DND-41 (cell line): Measurements from ENCODE around the gene PAPOLA.

Source experiments
- ATAC-seq: fragments of 200-7000 bp; cut with Tn5 transposase; 3 replicates; pipeline ENCODE4 v1.9.1; 2021; ENCODE audit warnings: low read depth; ENCODE audit not compliant: insufficient read depth
- DNase-seq: peaks from one replicate; pipeline ENCODE4 v3.0.0-alpha.2; 2020
- H2AFZ ChIP-seq: 2 replicates; pipeline ENCODE4 v1.6.0; 2012; ENCODE audit warnings: low read depth, low read length
- H3K27ac ChIP-seq: 2 replicates; pipeline ENCODE4 v1.5.1; 2012; ENCODE audit warnings: low read length, inconsistent platforms
- H3K27me3 ChIP-seq: fragments of 200-600 bp; sonication (generic); 2 replicates; pipeline ENCODE4 v1.6.0; 2012; ENCODE audit warnings: low read length, mild to moderate bottlenecking, inconsistent platforms; ENCODE audit not compliant: insufficient read depth, poor library complexity
- H3K36me3 ChIP-seq: 2 replicates; pipeline ENCODE4 v1.5.1; 2012; ENCODE audit warnings: low read length, inconsistent platforms; ENCODE audit not compliant: insufficient read depth
- H3K4me1 ChIP-seq: 2 replicates; pipeline ENCODE4 v1.5.1; 2012; ENCODE audit warnings: mild to moderate bottlenecking, low read length; ENCODE audit not compliant: insufficient read depth
- H3K4me2 ChIP-seq: 2 replicates; pipeline ENCODE4 v1.6.0; 2012; ENCODE audit warnings: mild to moderate bottlenecking, moderate library complexity, low read length, inconsistent platforms; ENCODE audit not compliant: insufficient read depth
- H3K4me3 ChIP-seq, 2 experiments: fragments of 200-600 bp in 1 of 2; shearing (Covaris generic) in 1 of 2; 2 replicates each; pipeline ENCODE4 v1.5.1; 2012 to 2016; ENCODE audit warnings: inconsistent platforms in 2 of 2, low read length in 2 of 2, mild to moderate bottlenecking in 2 of 2, low read depth in 1 of 2, moderate library complexity in 1 of 2
- H3K79me2 ChIP-seq: 2 replicates; pipeline ENCODE4 v1.6.0; 2012; ENCODE audit warnings: low read length, inconsistent platforms; ENCODE audit not compliant: insufficient read depth
- H3K9ac ChIP-seq: 2 replicates; pipeline ENCODE4 v1.6.0; 2012; ENCODE audit warnings: low read depth, mild to moderate bottlenecking, inconsistent platforms, low read length, moderate library complexity
- H3K9me3 ChIP-seq: 2 replicates; pipeline ENCODE4 v1.5.1; 2012; ENCODE audit warnings: low read length, moderate library complexity, mild to moderate bottlenecking, inconsistent platforms; ENCODE audit not compliant: insufficient read depth, severe bottlenecking
- H4K20me1 ChIP-seq: 2 replicates; pipeline ENCODE4 v1.6.0; 2012; ENCODE audit warnings: low read length; ENCODE audit not compliant: insufficient read depth
- CTCF ChIP-seq: IDR thresholded peaks from 2 replicates; pipeline ENCODE4 v1.5.1; 2012; ENCODE audit warnings: borderline replicate concordance, low read length, moderate library complexity, mild to moderate bottlenecking; ENCODE audit not compliant: poor library complexity, severe bottlenecking; ENCODE audit errors: extremely low read depth
- EZH2 ChIP-seq: IDR thresholded peaks from 3 replicates; pipeline ENCODE4 v1.6.1; 2012; ENCODE audit warnings: borderline replicate concordance, low read depth, mild to moderate bottlenecking, moderate library complexity, low read length, inconsistent platforms; ENCODE audit not compliant: severe bottlenecking

PAPOLA gene

GRCh38 chr14:96525452-96525851, 23.3 kb downstream of the PAPOLA start:
- peaks cover 97% of the 10 kb centered on the region for H3K36me3 ChIP-seq
- no peaks in the 10 kb centered on the region for H3K4me1 ChIP-seq
- no peak overlapping the region for H3K9ac ChIP-seq
- TF ChIP-seq EZH2 = no peak
- no peak for TF ChIP-seq CTCF
- H3K9me3 ChIP-seq = no peaks in the 10 kb centered on the region
- no peak overlapping the region for H3K4me3 ChIP-seq
- H3K79me2 ChIP-seq = peaks cover 65% of the 10 kb centered on the region
- no peak overlapping the region for H3K27ac ChIP-seq
- no peak overlapping the region for H3K4me2 ChIP-seq
- H2AFZ ChIP-seq = no peak overlapping the region
- DNase-seq (no peak), ATAC-seq (no peak)
- H3K27me3 ChIP-seq = no peaks in the 10 kb centered on the region
- peaks cover 37% of the 10 kb centered on the region for H4K20me1 ChIP-seq

GRCh38 chr14:96532632-96533031, 30.4 kb downstream of the PAPOLA start:
- Histone ChIP-seq H3K27ac (no peak overlapping the region), H3K27me3 (no peaks in the 10 kb centered on the region), H2AFZ (no peak overlapping the region), H3K4me1 (no peaks in the 10 kb centered on the region), H3K4me3 (no peak overlapping the region), H3K4me2 (no peak overlapping the region), H3K79me2 (peaks cover 6% of the 10 kb centered on the region; the same call in 1 of the 2 replicates), H3K36me3 (peaks cover 89% of the 10 kb centered on the region), H4K20me1 (no peaks in the 10 kb centered on the region), H3K9ac (no peak overlapping the region), H3K9me3 (no peaks in the 10 kb centered on the region)
- TF ChIP-seq CTCF (no peak), EZH2 (no peak)
- no peak for ATAC-seq
- DNase-seq = no peak

GRCh38 chr14:96536807-96537206, 34.6 kb downstream of the PAPOLA start:
- TF ChIP-seq EZH2 (no peak), CTCF (no peak)
- Histone ChIP-seq H3K9ac (no peak overlapping the region), H3K4me2 (no peak overlapping the region), H4K20me1 (no peaks in the 10 kb centered on the region), H3K4me1 (no peaks in the 10 kb centered on the region), H3K36me3 (peaks cover 51% of the 10 kb centered on the region), H3K27ac (no peak overlapping the region), H3K4me3 (no peak overlapping the region), H2AFZ (no peak overlapping the region), H3K9me3 (no peaks in the 10 kb centered on the region), H3K79me2 (no peaks in the 10 kb centered on the region), H3K27me3 (no peaks in the 10 kb centered on the region)
- no peak for DNase-seq
- ATAC-seq = no peak
